Lower leg skin (tissue), 3 donors: Measurements from ENCODE around the gene TUBE1.

Experiments
- POLR2A ChIP-seq, 2 donors: fragments of 450-650 bp; IDR thresholded peaks; one replicate each; pipeline ENCODE4 v1.6.1; 2016 to 2017; ENCODE audit warnings: antibody characterized with exemption in 2 of 2, mild to moderate bottlenecking in 1 of 2, moderate library complexity in 1 of 2
- TF ChIP-seq, protein P1 (sequence below), 3 donors: fragments of 450-650 bp; IDR thresholded peaks; one replicate each; pipeline ENCODE4 v1.5.1; 2016; ENCODE audit warnings: antibody characterized with exemption in 3 of 3, mild to moderate bottlenecking in 3 of 3, moderate library complexity in 2 of 3

DNA sequence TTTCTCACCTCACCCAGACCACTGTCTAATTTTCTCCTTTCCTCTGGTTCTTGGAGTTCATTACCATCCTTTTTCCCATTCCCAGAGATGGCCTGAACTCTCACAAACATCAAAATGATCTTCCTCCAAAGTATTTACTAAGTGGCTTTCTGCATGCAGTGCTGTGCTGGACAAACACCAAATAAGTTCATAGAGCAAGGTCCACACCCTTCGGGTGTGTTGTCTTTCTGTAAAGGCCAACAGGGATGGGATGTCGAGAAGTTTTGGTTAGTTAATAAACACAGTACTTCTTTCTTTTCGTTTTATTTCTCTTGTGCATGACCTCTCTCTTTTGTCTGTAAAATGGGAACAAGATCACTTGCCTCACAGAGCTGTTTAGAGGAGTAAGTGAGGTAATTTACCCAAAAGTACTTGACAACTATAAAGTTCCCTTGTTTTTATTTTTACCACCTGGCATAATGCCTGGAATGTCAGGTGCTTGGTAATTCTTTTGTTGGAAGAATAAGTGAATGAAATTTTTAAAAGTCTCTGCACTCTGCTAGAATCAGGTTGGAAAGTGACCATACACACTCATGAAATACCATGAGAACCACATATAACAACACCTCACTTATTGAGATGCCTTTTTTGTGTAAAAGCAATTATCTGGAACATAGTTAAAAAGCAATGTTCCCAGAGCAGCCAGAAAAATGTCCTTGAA, 56.2 kb downstream of the TUBE1 start:
- TF ChIP-seq, protein P1, sequence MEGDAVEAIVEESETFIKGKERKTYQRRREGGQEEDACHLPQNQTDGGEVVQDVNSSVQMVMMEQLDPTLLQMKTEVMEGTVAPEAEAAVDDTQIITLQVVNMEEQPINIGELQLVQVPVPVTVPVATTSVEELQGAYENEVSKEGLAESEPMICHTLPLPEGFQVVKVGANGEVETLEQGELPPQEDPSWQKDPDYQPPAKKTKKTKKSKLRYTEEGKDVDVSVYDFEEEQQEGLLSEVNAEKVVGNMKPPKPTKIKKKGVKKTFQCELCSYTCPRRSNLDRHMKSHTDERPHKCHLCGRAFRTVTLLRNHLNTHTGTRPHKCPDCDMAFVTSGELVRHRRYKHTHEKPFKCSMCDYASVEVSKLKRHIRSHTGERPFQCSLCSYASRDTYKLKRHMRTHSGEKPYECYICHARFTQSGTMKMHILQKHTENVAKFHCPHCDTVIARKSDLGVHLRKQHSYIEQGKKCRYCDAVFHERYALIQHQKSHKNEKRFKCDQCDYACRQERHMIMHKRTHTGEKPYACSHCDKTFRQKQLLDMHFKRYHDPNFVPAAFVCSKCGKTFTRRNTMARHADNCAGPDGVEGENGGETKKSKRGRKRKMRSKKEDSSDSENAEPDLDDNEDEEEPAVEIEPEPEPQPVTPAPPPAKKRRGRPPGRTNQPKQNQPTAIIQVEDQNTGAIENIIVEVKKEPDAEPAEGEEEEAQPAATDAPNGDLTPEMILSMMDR (IDR thresholded peaks at IDR 0.05) = no peak
- no peak for TF ChIP-seq POLR2A (IDR thresholded peaks at IDR 0.05)
